Progenitor cell of endocrine pancreas (in vitro differentiated cells): ENCODE data around the gene CKAP4. TPM values are rescaled to one million over a fixed set of nuclear protein-coding genes. Genes with fewer than 3 reads are reported as not detected.

Experiments
- DNase-seq: peaks from one replicate; pipeline ENCODE4 v3.0.0; 2021; ENCODE audit warnings: low spot score; ENCODE audit not compliant: unreplicated experiment
- H3K27ac Mint-ChIP-seq: 2 replicates; pipeline ENCODE4 v1.8.0; 2021; ENCODE audit warnings: mild to moderate bottlenecking, moderate library complexity, mixed read lengths
- H3K27me3 Mint-ChIP-seq: 2 replicates; pipeline ENCODE4 v1.8.0; 2021; ENCODE audit warnings: mixed read lengths
- H3K36me3 Mint-ChIP-seq: 2 replicates; pipeline ENCODE4 v1.8.0; 2022; ENCODE audit warnings: mixed read lengths; ENCODE audit not compliant: insufficient read depth
- H3K4me1 Mint-ChIP-seq: 2 replicates; pipeline ENCODE4 v1.8.0; 2021; ENCODE audit warnings: low read depth, mixed read lengths
- H3K4me3 Mint-ChIP-seq: 2 replicates; pipeline ENCODE4 v1.8.0; 2021; ENCODE audit warnings: low read depth, mild to moderate bottlenecking, moderate library complexity, mixed read lengths
- H3K9me3 Mint-ChIP-seq: 2 replicates; pipeline ENCODE4 v1.8.0; 2021; ENCODE audit warnings: low read depth, mixed read lengths
- CTCF ChIP-seq: fragments of 200-600 bp; sonication (generic); IDR thresholded peaks from one replicate; pipeline ENCODE4 v1.5.0; 2021; ENCODE audit warnings: antibody characterized with exemption, mild to moderate bottlenecking; ENCODE audit not compliant: unreplicated experiment
- total RNA-seq: library from RNA; stranded (reverse); gene quantifications from 2 replicates; pipeline ENCODE4 v1.2.1, GENCODE V29; 2021

CKAP4 gene
- total RNA-seq, 1 donor from 2014 or later, result 102 TPM

DNA sequence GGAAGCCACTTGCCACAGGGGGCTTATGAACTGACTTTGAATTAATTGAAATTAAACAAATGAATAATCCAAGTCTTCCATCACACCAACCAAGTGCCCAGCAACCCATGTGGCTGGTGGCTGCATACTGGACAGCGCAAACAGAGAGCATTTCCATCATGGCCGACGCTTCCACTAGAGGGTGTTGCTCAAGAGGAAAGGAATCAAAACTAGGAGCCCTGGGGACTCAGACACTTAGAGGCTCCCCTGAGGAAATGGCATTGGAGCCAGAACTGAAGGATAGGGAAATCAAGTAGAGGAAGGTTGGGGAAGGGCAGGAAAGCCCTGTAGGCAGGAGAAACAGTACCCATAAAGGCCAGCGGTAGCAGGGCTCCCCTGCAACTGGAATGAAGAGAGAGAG is 58.5 kb downstream of the CKAP4 start:
- DNase-seq, result no peak
- Mint-ChIP-seq H3K4me1 (peaks cover 8% of the 10 kb centered on the region), H3K36me3 (no peaks in the 10 kb centered on the region), H3K27ac (no peak overlapping the region), H3K4me3 (no peak overlapping the region), H3K27me3 (peaks cover 2% of the 10 kb centered on the region), H3K9me3 (no peaks in the 10 kb centered on the region)
- TF ChIP-seq CTCF, result no peak

GRCh38 chr12:106188256-106188655 is 59.6 kb downstream of the CKAP4 start:
- no peak for DNase-seq
- Mint-ChIP-seq H3K4me1 (peaks cover 8% of the 10 kb centered on the region), H3K4me3 (no peak overlapping the region), H3K27me3 (peaks cover 2% of the 10 kb centered on the region), H3K9me3 (no peaks in the 10 kb centered on the region), H3K36me3 (no peaks in the 10 kb centered on the region), H3K27ac (no peak overlapping the region)
- no peak for TF ChIP-seq CTCF

Other genes with a start within 250 kb of the CKAP4 start
- gene NUAK1, start 109.1 kb downstream of the CKAP4 start, total RNA-seq, result 7.6 and 9.7 TPM in 2 replicates
- gene TCP11L2, start 54.7 kb upstream of the CKAP4 start, total RNA-seq, result 14.8 and 16.1 TPM in 2 replicates
- gene POLR3B, start 109.7 kb upstream of the CKAP4 start, total RNA-seq, result 11.8 and 12.3 TPM in 2 replicates